Transverse colon (tissue), 4 donors: ENCODE measurements around the gene XRN2.
"Not testable (repeated sequence)": the region's sequence is repeated elsewhere in the genome, so short reads cannot be mapped to it uniquely, and the experiment has no call there.

ENCODE experiments used
- CTCF ChIP-seq, 5 experiments: fragments of 200-600 bp in 3 of 5; fragments of 450-650 bp in 2 of 5; sonication (generic) in 3 of 5; IDR thresholded peaks; 1 replicate in 2 of 5; 2 replicates in 3 of 5; pipeline ENCODE4 v1.5.1; 2016 to 2017; ENCODE audit warnings: antibody characterized with exemption in 5 of 5, inconsistent platforms in 3 of 5, mild to moderate bottlenecking in 2 of 5, moderate library complexity in 1 of 5
- POLR2AphosphoS5 ChIP-seq, 3 donors: sonication (generic); formaldehyde crosslinking; IDR thresholded peaks; one replicate each; pipeline ENCODE4 v1.6.1; 2016; ENCODE audit warnings: antibody characterized with exemption in 3 of 3

- not testable (repeated sequence) for TF ChIP-seq POLR2AphosphoS5, CTCF (IDR thresholded peaks at IDR 0.05)
Measured at GRCh38 chr20:21413996-21414395, 110.9 kb downstream of the XRN2 start.
